ENCODE measurements around the gene METTL21C.

- no peak for TF ChIP-seq EZH2 (IDR thresholded peaks at IDR 0.05; ENCODE audit: borderline replicate concordance, insufficient read depth, low read length, poor library complexity, severe bottlenecking)
- no peak for TF ChIP-seq EP300 (conservative IDR thresholded peaks at IDR 0.05; ENCODE audit: poor library complexity, severe bottlenecking)
- TF ChIP-seq CTCF (IDR thresholded peaks at IDR 0.05; ENCODE audit: poor library complexity, severe bottlenecking) = no peak
- TF ChIP-seq POLR2AphosphoS5 (IDR thresholded peaks at IDR 0.05) = no peak
- TF ChIP-seq RAD21 (conservative IDR thresholded peaks at IDR 0.05) = no peak
- no peak for TF ChIP-seq REST (IDR thresholded peaks at IDR 0.05; ENCODE audit: borderline replicate concordance)
- TF ChIP-seq TAF1 (IDR thresholded peaks at IDR 0.05; ENCODE audit: low read depth) = no peak
Observed at GRCh38 chr13:102696465-102696864, 1.6 kb upstream of the METTL21C start.

Data from neural cell (in vitro differentiated cells).